ENCODE results near the gene SLCO3A1.

GRCh38 chr15:92019706-92020105, 166.2 kb downstream of the SLCO3A1 start:
- TF ChIP-seq CTCF (IDR thresholded peaks at IDR 0.05; ENCODE audit: insufficient read depth, low read length) (no peak), POLR2AphosphoS5 (IDR thresholded peaks at IDR 0.05; ENCODE audit: low read depth) (no peak), GABPA (IDR thresholded peaks at IDR 0.05; ENCODE audit: low read depth) (no peak)

All from HL-60 (cell line).